ENCODE data around the gene BICRA.

DNA sequence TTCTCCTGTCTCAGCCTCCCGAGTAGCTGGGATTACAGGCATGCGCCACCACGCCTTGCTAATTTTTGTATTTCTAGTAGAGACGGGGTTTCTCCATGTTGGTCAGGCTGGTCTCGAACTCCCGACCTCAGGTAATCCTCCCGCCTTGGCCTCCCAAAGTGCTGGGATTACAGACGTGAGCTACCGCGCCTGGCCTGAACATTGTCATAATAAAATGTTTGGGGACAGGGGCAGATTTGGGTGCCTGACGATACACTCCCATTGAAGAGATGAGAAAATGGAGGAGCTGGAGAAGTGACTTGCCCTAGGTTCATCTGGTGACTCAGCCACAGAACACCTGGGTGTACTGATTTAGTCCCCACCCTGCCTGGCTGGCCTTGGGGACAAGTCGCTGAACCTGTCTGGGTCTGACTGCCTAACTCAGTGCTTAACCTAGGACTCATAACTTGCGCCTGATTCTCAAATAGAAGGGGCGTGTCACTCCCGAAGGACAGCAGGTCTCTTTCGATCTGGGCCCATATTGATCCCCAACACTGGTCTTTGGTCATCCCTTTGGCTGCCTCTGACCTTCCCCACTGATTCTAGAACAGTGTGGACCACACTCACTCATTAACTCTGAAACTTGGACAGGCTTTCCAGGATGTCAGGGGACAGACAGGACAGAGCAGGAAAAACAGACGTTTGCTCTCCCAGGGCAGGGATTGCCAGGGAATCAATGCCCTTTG is 7.6 kb upstream of the BICRA start:
- TF ChIP-seq EZH2 (IDR thresholded peaks at IDR 0.05) (no peak), POLR2AphosphoS5 (IDR thresholded peaks at IDR 0.05; ENCODE audit: borderline replicate concordance, low read depth, low read length) (no peak), FOXP2 (optimal IDR thresholded peaks at IDR 0.05; ENCODE audit: control extremely low read depth, extremely low read length, insufficient read depth) (no peak)

Measured in SK-N-MC (cell line).